Measurements from ENCODE around the gene AIMP1. TPM values are rescaled to one million over a fixed set of nuclear protein-coding genes. Genes with fewer than 3 reads are reported as not detected.

AIMP1 gene
- total RNA-seq, 3 donors from 2014 or later: 25.3 to 34.4 (median 28.2) TPM

DNA sequence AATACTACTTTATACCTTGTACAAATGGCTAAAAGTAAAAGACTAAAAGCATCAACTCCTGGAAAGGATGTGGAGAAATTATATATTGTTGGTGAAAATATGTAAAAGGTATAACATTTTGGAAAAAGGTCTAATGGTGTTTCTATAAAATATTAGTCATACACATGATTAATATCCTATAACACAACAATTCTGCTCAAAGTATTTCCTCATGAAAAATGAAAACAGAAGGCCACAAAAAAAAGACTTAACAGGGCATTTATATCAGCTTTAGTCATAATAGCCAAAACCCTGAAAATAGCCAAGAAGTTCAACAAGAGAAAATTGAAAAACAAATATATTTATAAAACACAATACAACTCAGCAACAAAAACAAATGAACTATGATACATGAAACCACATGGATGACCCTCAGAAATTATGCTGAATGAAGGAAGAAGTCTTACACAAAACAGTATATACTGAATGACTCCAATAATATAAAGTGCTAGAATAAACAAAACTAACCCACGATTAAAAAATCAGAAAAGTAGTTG, 39.1 kb upstream of the AIMP1 start:
- TF ChIP-seq, protein P1, sequence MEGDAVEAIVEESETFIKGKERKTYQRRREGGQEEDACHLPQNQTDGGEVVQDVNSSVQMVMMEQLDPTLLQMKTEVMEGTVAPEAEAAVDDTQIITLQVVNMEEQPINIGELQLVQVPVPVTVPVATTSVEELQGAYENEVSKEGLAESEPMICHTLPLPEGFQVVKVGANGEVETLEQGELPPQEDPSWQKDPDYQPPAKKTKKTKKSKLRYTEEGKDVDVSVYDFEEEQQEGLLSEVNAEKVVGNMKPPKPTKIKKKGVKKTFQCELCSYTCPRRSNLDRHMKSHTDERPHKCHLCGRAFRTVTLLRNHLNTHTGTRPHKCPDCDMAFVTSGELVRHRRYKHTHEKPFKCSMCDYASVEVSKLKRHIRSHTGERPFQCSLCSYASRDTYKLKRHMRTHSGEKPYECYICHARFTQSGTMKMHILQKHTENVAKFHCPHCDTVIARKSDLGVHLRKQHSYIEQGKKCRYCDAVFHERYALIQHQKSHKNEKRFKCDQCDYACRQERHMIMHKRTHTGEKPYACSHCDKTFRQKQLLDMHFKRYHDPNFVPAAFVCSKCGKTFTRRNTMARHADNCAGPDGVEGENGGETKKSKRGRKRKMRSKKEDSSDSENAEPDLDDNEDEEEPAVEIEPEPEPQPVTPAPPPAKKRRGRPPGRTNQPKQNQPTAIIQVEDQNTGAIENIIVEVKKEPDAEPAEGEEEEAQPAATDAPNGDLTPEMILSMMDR (IDR thresholded peaks at IDR 0.05): no peak
- no peak for TF ChIP-seq POLR2A (IDR thresholded peaks at IDR 0.05)
- no peak for TF ChIP-seq POLR2AphosphoS5 (IDR thresholded peaks at IDR 0.05)
- no peak overlapping the region for H3K27ac ChIP-seq

GRCh38 chr4:106284227-106284626, 32.1 kb upstream of the AIMP1 start:
- TF ChIP-seq POLR2AphosphoS5 (IDR thresholded peaks at IDR 0.05) (no peak), POLR2A (IDR thresholded peaks at IDR 0.05) (no peak)
- Histone ChIP-seq H3K4me1 (no peaks in the 10 kb centered on the region), H3K36me3 (no peaks in the 10 kb centered on the region), H3K27ac (no peak overlapping the region), H3K4me3 (no peak overlapping the region), H3K27me3 (no peaks in the 10 kb centered on the region), H3K9me3 (no peaks in the 10 kb centered on the region)
- intact Hi-C loops (cut with DNase I; ENCODE audit: low total_unique reads): loop anchor here (10.0 kb wide), 1 partner anchor 1019 kb away; no protein-coding TSS in a partner anchor
- DNase-seq (ENCODE audit: low spot score in 2 of 2): no peak

More for the DNA sequence above, 39.1 kb upstream of the AIMP1 start:
- Histone ChIP-seq H3K9me3 (no peaks in the 10 kb centered on the region), H3K36me3 (no peaks in the 10 kb centered on the region), H3K4me1 (no peaks in the 10 kb centered on the region), H3K4me3 (no peak overlapping the region), H3K27me3 (no peaks in the 10 kb centered on the region)
- intact Hi-C loops (cut with DNase I; ENCODE audit: low total_unique reads): no loop called here
- DNase-seq (ENCODE audit: low spot score in 2 of 2): no peak

DNA sequence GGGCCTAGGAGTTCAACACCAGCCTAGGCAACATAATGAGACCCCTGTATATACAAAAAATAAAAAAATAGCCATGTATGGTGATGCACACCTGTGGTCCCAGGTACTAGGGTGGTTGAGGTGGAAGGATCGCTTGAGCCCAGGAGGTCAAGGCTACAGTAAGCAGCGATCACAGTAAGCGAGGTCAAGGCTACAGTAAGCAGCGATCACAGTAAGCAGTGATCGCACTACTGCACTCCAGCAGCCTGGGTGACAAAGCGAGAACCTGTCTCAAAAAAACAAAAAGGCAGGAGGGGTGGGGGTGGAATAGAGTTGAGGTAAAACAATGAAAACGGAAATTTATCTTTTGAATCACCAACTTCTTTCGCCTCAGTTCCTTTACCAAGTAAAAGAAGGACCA, 29.7 kb upstream of the AIMP1 start:
- Histone ChIP-seq H3K27ac (no peak overlapping the region), H3K9me3 (no peaks in the 10 kb centered on the region), H3K4me3 (no peak overlapping the region), H3K4me1 (no peaks in the 10 kb centered on the region), H3K36me3 (no peaks in the 10 kb centered on the region), H3K27me3 (no peaks in the 10 kb centered on the region)
- TF ChIP-seq, protein P1 (IDR thresholded peaks at IDR 0.05): no peak
- TF ChIP-seq POLR2A (IDR thresholded peaks at IDR 0.05): no peak
- no peak for TF ChIP-seq POLR2AphosphoS5 (IDR thresholded peaks at IDR 0.05)
- no peak for DNase-seq (ENCODE audit: low spot score in 2 of 2)
- intact Hi-C loops (cut with DNase I; ENCODE audit: low total_unique reads): loop anchor here (10.0 kb wide), 1 partner anchor 1022 kb away; no protein-coding TSS in a partner anchor

DNA sequence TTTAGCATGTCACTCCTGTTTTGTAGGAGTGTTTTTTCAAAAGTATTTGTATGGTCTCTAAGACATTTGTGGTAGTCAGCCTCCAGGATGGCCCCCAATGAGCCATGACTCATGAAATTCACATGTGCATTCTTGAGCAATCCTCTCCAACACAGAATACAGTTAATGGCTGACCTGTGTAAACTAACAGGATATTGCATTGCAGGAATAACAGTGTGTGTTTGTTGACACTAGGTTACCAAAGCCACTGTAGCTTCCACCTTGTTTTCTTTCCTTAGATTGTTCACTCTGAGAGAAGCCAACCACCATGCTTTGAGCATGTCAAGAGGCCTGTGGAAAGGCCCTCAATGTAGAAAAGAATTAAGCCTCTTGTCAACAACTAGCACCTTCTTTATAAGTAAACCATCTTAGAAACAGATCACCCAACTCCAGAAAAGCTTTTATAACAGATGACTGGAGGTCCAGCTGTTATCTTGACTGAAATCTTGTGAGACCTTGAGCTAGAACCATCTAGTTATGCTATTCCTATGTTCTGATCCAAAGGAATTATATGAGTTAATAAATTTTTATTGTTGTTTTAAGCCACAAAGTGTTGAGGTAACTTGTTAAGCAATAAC, 28.9 kb upstream of the AIMP1 start:
- no peak for DNase-seq (ENCODE audit: low spot score in 2 of 2)
- no peaks in the 10 kb centered on the region for H3K36me3 ChIP-seq
- TF ChIP-seq POLR2AphosphoS5 (IDR thresholded peaks at IDR 0.05): no peak
- no peak for TF ChIP-seq POLR2A (IDR thresholded peaks at IDR 0.05)
- TF ChIP-seq, protein P1 (IDR thresholded peaks at IDR 0.05): no peak
- H3K4me3 ChIP-seq: no peak overlapping the region
- no peaks in the 10 kb centered on the region for H3K4me1 ChIP-seq
- intact Hi-C loops (cut with DNase I; ENCODE audit: low total_unique reads): loop anchor here (10.0 kb wide), 1 partner anchor 1023 kb away; no protein-coding TSS in a partner anchor
- no peaks in the 10 kb centered on the region for H3K9me3 ChIP-seq
- H3K27ac ChIP-seq: no peak overlapping the region
- H3K27me3 ChIP-seq: no peaks in the 10 kb centered on the region

DNA sequence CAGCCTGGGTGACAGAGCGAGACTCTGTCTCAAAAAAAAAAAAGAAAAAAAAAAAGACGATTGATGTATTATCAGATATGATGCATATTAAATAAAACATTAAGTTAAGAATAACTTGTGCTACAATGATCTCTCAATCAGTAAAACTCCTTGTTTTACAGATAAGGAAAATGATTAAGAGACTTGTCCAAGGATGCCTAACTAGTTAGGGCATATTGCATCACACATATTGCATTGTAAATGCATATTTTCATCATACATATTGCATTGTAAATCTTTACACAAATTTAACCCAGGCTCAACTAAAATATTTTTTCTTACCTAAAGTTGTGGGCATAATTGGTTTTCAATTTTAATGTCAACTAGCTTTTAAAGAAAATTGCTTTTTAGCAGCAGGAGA, 26.6 kb upstream of the AIMP1 start:
- Histone ChIP-seq H3K4me3 (no peak overlapping the region), H3K36me3 (no peaks in the 10 kb centered on the region), H3K4me1 (no peaks in the 10 kb centered on the region), H3K27ac (no peak overlapping the region), H3K27me3 (no peaks in the 10 kb centered on the region), H3K9me3 (no peaks in the 10 kb centered on the region)
- intact Hi-C loops (cut with DNase I; ENCODE audit: low total_unique reads): loop anchor here (10.0 kb wide), 1 partner anchor 1025 kb away; no protein-coding TSS in a partner anchor
- no peak for DNase-seq (ENCODE audit: low spot score in 2 of 2)
- no peak for TF ChIP-seq POLR2AphosphoS5 (IDR thresholded peaks at IDR 0.05)
- TF ChIP-seq, protein P1 (IDR thresholded peaks at IDR 0.05): no peak
- no peak for TF ChIP-seq POLR2A (IDR thresholded peaks at IDR 0.05)
